ENCODE results near the gene CACNA1A.
A peak's percentile ranks its signal among the peaks of the same experiment; 100 is the strongest.

The CACNA1A gene

DNA sequence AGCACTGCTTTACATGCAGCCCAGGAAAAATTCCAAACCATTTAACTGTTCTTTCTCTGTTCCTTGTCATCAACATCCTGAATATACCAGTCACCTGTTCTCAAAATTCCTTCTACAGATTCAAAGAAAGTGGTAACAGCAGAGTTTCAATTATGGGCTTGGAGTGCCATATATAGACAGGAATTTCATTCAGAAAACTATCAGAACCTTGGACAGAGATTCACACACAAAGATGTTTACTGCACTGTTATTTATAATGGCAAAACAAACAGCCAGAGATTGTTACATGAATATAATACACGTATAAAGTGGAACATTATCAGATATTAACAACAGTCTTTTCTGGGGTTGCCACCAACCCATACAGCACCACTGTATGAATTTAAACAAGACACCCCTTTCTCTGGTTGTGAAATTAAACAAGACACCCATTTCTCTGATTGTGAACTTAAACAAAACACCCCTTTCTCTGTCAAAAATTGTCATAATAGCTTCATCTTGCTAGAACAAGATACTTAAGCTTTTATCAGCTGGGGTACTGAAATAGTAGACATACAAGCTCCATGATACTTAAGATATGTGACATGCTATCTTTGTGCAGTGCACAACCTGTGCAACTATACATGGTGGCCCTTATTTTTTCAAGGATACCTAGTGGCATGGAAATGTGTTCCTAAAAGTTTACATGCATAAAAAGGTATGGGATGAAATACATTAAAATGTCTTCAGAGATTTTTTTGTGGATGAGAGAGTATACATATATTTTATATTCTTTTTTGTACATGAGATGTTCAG is 12.6 kb downstream of the CACNA1A start:
- DNase-seq, result no peak
- no peak for ATAC-seq

DNA sequence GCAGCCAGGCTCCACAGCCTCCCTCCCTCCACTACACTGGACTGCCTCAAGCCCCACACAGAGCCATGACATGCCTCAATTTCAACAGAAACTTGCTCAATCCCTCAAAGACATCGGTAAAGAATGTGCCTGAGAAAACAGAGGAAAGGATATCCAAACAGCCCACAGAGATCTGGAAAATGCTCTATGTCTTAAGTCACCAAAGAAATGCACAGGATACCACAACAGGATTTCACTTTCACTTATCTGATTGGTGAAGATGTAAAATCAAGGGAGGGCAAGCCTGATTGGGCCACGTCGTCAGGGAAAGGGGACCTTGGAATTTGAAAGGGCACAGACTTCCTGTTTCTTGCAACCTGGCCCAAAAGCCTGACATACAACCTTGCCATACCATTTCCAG is 14.2 kb downstream of the CACNA1A start:
- no peak for ATAC-seq
- no peak for DNase-seq

- DNase-seq (no peak), ATAC-seq (no peak)
Observed at GRCh38 chr19:13487985-13488384, 18.3 kb downstream of the CACNA1A start.

DNA sequence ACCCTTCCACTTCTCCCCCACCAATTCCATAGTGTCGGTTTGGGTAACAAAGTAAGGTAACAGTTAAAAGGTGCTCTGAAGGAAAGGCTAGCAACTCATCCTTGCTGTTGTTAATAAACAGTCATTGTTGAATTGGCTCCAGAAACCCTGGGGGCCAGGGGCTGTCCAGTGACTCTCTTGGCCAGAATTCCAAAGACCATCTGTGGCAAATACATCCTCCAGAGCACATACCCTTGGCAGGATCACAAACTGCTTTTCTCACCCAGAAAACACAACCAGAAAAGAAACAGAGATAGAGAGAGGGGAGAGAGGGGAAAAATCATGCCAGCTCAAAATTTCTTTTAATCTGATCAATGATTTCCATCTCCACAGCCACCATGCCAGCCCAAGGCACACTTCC is 22.1 kb downstream of the CACNA1A start:
- ATAC-seq (no peak), DNase-seq (no peak)

- ATAC-seq, result no peak
- no peak for DNase-seq
Observed at GRCh38 chr19:13483215-13483614, 23.1 kb downstream of the CACNA1A start.

DNA sequence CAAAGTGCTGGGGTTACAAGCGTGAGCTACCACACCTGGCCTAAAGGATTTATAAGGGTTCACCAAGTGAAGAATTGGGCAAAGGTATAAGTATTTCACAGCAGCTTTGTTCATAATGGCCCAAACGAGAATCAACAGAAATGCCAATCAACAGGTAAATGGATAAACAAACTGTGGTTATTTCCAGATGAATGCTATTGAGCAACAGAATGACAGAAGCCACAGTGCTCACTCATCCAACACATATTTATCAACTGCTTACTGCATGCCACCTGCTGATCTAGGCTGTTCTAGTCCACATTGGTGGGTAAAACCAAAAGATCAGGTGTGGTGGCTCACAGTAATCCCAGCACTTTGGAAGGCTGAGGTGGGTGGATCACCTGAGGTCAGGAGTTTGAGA is 27.7 kb downstream of the CACNA1A start:
- no peak for DNase-seq
- no peak for ATAC-seq

DNA sequence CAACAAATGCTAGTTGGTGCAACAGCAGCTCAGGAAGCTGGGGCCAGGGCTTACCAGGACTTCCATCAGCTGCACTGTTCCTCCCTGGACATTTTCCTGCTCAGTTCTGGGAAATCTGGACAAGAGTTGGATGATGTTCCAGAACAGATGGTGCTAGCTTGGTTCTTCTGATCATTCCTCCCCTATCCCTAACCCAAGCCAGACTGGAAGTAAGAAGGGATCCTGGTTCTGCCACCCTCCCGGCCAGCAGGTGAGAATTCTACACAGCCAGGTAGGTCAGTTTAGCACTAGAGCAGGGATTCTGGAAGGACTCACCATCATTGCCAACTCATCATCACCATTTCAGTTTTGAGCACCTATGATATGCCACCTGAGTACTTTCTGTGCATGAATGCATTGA is 30.2 kb downstream of the CACNA1A start:
- no peak for ATAC-seq
- DNase-seq, result no peak

DNA sequence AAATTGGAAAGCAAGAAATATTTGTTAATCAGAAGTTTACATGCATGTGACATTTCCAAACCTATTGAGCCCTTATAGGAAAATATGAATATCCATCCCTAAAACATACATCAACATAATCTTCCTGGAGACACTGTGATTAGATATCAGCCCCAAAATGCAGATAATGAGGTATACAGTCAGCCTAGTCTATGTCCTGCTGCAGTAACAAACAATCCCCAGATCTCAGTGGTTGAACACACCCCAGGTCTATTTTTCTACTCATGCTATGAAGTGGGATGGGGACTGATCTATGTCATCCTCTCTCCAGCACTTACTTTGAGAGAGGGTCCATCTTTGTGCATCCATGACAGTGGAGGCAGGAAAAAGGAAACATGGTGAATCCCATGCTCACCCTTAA is 31.2 kb downstream of the CACNA1A start:
- ATAC-seq (no peak), DNase-seq (no peak)

GRCh38 chr19:13466697-13467096 is 39.6 kb downstream of the CACNA1A start:
- DNase-seq (no peak), ATAC-seq (no peak)

GRCh38 chr19:13463296-13463695 is 43.0 kb downstream of the CACNA1A start:
- no peak for ATAC-seq
- DNase-seq, result peak; percentile 24

- ATAC-seq (no peak), DNase-seq (no peak)
Observed at GRCh38 chr19:13461536-13461935, 44.7 kb downstream of the CACNA1A start.

GRCh38 chr19:13460045-13460444 is 46.2 kb downstream of the CACNA1A start:
- ATAC-seq (no peak), DNase-seq (no peak)

DNA sequence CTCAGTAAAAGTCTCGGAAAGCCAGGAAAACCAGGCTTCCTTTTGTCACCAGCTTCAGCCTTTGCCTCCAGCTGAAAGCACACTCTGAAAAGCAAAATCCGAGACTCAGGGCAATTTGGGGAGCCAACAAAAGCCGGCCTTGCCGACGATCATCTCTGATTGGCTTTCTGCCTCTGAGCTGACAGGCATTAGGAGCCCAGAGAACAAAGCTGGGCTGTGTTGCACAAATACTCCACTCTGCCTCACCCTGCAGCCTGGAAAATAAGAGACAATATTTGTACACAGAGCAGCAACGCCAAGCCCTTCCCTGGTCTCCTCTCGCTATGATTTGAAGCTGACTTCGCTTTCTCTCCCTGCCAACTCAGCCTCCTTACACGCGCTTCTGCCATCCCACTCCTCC is 46.9 kb downstream of the CACNA1A start:
- ATAC-seq (no peak), DNase-seq (no peak)

- DNase-seq (no peak), ATAC-seq (no peak)
Observed at GRCh38 chr19:13451434-13451995, 54.8 kb downstream of the CACNA1A start.

GRCh38 chr19:13447978-13448377 is 58.3 kb downstream of the CACNA1A start:
- ATAC-seq, result no peak
- DNase-seq, result no peak

GRCh38 chr19:13441810-13442512 is 64.3 kb downstream of the CACNA1A start:
- DNase-seq, result peak; percentile 52
- ATAC-seq, result no peak

- DNase-seq (no peak), ATAC-seq (no peak)
Observed at GRCh38 chr19:13437919-13438618, 68.2 kb downstream of the CACNA1A start.

DNA sequence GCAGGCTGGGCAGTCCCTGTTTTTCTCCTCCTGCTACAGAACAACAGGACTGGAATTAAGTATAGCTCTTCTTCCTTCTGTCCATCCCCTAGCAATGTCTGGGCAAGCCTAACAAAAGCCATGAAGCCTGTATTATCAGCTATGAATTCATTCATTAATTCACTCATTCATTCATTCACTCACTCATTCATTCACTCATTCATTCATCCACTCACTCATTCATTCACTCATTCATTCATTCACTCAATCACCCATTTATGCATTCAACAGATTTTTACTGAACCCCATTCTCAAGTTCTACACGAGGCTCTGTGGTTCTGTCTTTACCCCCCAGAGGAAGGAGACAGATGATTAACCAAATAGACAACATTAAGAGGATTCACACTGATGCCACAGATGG is 69.9 kb downstream of the CACNA1A start:
- DNase-seq (no peak), ATAC-seq (no peak)

GRCh38 chr19:13430790-13431582 is 75.3 kb downstream of the CACNA1A start:
- peak; percentile 60 for DNase-seq
- peak; percentile 49 for ATAC-seq

DNA sequence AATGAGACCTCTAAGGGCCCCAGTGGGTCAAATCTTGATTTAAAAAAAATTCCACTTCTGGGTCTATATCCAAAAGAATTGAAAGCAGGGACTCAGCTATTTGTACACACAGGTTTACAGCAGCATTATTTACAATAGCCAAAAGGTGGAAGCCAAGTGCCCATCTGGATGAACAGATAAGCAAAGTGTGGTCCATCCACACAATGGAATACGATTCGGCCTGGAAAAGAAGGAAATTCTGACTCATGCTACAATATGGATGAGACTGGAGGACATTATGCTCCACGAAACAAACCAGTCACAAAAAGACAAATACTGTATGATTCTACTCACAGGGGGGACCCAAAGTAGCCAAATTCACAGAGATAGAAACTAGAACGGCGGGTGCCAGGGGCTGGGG is 76.7 kb downstream of the CACNA1A start:
- DNase-seq (no peak), ATAC-seq (no peak)

DNA sequence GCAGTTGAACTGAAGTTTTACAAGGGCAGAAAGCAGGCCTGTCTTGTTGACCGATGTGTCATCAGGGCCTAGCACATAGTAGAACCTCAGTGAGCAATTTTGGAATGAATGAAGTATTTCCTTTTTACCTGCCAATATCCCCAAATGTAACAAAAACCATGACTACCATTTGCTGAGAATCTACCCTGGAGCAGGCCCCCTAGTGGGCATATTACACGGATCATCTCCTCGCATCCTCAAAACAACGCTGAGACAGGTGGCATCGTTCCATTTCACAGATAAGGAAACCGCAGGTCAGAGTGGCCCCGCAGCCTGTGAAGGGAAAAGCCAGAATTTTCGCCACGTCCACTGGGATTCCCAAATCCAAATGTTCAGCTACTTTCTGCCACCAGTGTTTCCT is 77.9 kb downstream of the CACNA1A start:
- no peak for ATAC-seq
- peak; percentile 9 for DNase-seq

Data from stimulated activated naive CD8-positive, alpha-beta T cell treated with anti-CD3 and anti-CD28 coated beads, Interleukin-15, Interleukin-2, amounts not matched to agents 100 U/mL and 50 U/mL, for 24 hours (primary cell).